Measurements from ENCODE around the gene VEZF1. TPM values are rescaled to one million over a fixed set of nuclear protein-coding genes. Genes with fewer than 3 reads are reported as not detected.

The VEZF1 gene
- total and polyA plus RNA-seq, 2 donors (not counting 3 experiments of a cell fraction or from before 2014, with no cell fraction given): 27.8 to 59.0 TPM

GRCh38 chr17:58001461-58002124 lies 13.5 kb upstream of the VEZF1 start:
- H3K4me2 ChIP-seq (ENCODE audit: insufficient read depth, low read length): no peak overlapping the region
- dilution Hi-C loops (cut with MboI; ENCODE audit: extremely low pct_ligation_motif_present, low sequenced_read_pairs) (no loop called here), intact Hi-C loops (cut with micrococcal nuclease) (no loop called here)
- H3K4me3 ChIP-seq (replicated peaks in 1 of 3; ENCODE audit: insufficient read depth in 1 of 3, low read depth in 1 of 3, low read length in 3 of 3): no peak overlapping the region
- peaks cover 6% of the 10 kb centered on the region for H4K20me1 ChIP-seq (replicated peaks; ENCODE audit: control insufficient read depth, extremely low read depth, insufficient read depth, low read length)
- FAIRE-seq (no peak), DNase-seq (ENCODE audit: low read depth, low spot score) (no peak)
- peaks cover 54% of the 10 kb centered on the region for H3K79me2 ChIP-seq (ENCODE audit: control insufficient read depth, insufficient read depth, low read length)
- no peaks in the 10 kb centered on the region for H3K9me1 ChIP-seq (replicated peaks; ENCODE audit: control insufficient read depth, extremely low read depth, insufficient read depth, low read length)
- peaks cover 17 to 37% of the 10 kb centered on the region in 2 experiments for H3K36me3 ChIP-seq (ENCODE audit: control insufficient read depth in 2 of 2, extremely low read depth in 1 of 2, insufficient read depth in 2 of 2, low read length in 2 of 2)
- no peak overlapping the region for H3K27ac ChIP-seq (ENCODE audit: insufficient read depth, low read depth, low read length)
- ChIA-PET CTCF (interaction anchor here (1.0 to 15.8 kb wide), 6 partner anchors 111 to 759 kb away, joined by 3 to 584 read pairs (median 4); partner anchors contain the start of gene MRPS23), POLR2A (interaction anchor here (1.0 kb wide), 1 partner anchor 12 kb away, joined by 3 read pairs; no protein-coding TSS in a partner anchor)
- H2AFZ ChIP-seq (ENCODE audit: low read depth, low read length): no peak overlapping the region
- H3K9me3 ChIP-seq (replicated peaks; ENCODE audit: control insufficient read depth, insufficient read depth, low read length): no peaks in the 10 kb centered on the region
- peaks cover 38% of the 10 kb centered on the region for H3K4me1 ChIP-seq (ENCODE audit: control insufficient read depth, extremely low read depth, insufficient read depth, low read length)
- TF ChIP-seq POLR2AphosphoS5 (IDR thresholded peaks at IDR 0.05; ENCODE audit: insufficient read depth, low read depth, low read length): peak; percentile 22
- no peak for TF ChIP-seq FOS (IDR thresholded peaks at IDR 0.05; ENCODE audit: borderline replicate concordance, insufficient read depth, low read length)
- no peak overlapping the region for H3K9ac ChIP-seq (replicated peaks; ENCODE audit: extremely low read depth, insufficient read depth, low read length)
- H3K27me3 ChIP-seq (ENCODE audit: control insufficient read depth in 2 of 2, insufficient read depth in 2 of 2, low read length in 2 of 2): no peaks in the 10 kb centered on the region
- BruUV-seq (replicated peaks): no TSS peak

GRCh38 chr17:57999496-58000017 lies 11.5 kb upstream of the VEZF1 start:
- no TSS peak for BruUV-seq (replicated peaks)
- H3K9me1 ChIP-seq (replicated peaks; ENCODE audit: control insufficient read depth, extremely low read depth, insufficient read depth, low read length): no peaks in the 10 kb centered on the region
- peaks cover 14 to 26% of the 10 kb centered on the region in 2 experiments for H3K36me3 ChIP-seq (ENCODE audit: control insufficient read depth in 2 of 2, extremely low read depth in 1 of 2, insufficient read depth in 2 of 2, low read length in 2 of 2)
- TF ChIP-seq POLR2A (IDR thresholded peaks at IDR 0.05; ENCODE audit: low read depth, low read length): peak; percentile 55
- TF ChIP-seq EZH2 (IDR thresholded peaks at IDR 0.05; ENCODE audit: borderline replicate concordance, low read depth, low read length, severe bottlenecking): no peak
- peak; percentile 54 to 55 for TF ChIP-seq CTCF (IDR thresholded peaks at IDR 0.05; ENCODE audit: extremely low read depth in 1 of 2, insufficient read depth in 1 of 2, low read depth in 1 of 2, low read length in 2 of 2)
- TF ChIP-seq POLR2AphosphoS5 (IDR thresholded peaks at IDR 0.05; ENCODE audit: insufficient read depth, low read depth, low read length): peak; percentile 18
- dilution Hi-C loops (cut with MboI; ENCODE audit: extremely low pct_ligation_motif_present, low sequenced_read_pairs) (loop anchor here (25.0 kb wide), 1 partner anchor 137 kb away; the partner anchor contains the start of gene MRPS23), intact Hi-C loops (cut with micrococcal nuclease) (loop anchor here (1.0 to 5.0 kb wide), 4 partner anchors 114 to 742 kb away; partner anchors contain the start of gene MSI2)
- H3K79me2 ChIP-seq (ENCODE audit: control insufficient read depth, insufficient read depth, low read length): peaks cover 34% of the 10 kb centered on the region
- peaks cover 3% of the 10 kb centered on the region for H4K20me1 ChIP-seq (replicated peaks; ENCODE audit: control insufficient read depth, extremely low read depth, insufficient read depth, low read length)
- no peak overlapping the region for H3K9ac ChIP-seq (replicated peaks; ENCODE audit: extremely low read depth, insufficient read depth, low read length)
- FAIRE-seq: peak; percentile 12
- ChIA-PET CTCF (interaction anchor here (0.6 to 15.8 kb wide), 52 partner anchors 8 to 870 kb away, joined by 3 to 584 read pairs (median 6); partner anchors contain the start of genes CUEDC1, DYNLL2, MRPS23 and VEZF1), POLR2A (interaction anchor here (1.1 to 1.4 kb wide), 3 partner anchors 84 to 141 kb away, joined by 3 to 8 read pairs (median 4); partner anchors contain the start of gene DYNLL2)
- H3K27ac ChIP-seq (ENCODE audit: insufficient read depth, low read depth, low read length): no peak overlapping the region
- H2AFZ ChIP-seq (ENCODE audit: low read depth, low read length): no peak overlapping the region
- peaks cover 26% of the 10 kb centered on the region for H3K4me1 ChIP-seq (ENCODE audit: control insufficient read depth, extremely low read depth, insufficient read depth, low read length)
- H3K4me2 ChIP-seq (ENCODE audit: insufficient read depth, low read length): no peak overlapping the region
- H3K9me3 ChIP-seq (replicated peaks; ENCODE audit: control insufficient read depth, insufficient read depth, low read length): no peaks in the 10 kb centered on the region
- H3K4me3 ChIP-seq (replicated peaks in 1 of 3; ENCODE audit: insufficient read depth in 1 of 3, low read depth in 1 of 3, low read length in 3 of 3): no peak overlapping the region
- H3K27me3 ChIP-seq (ENCODE audit: control insufficient read depth in 2 of 2, insufficient read depth in 2 of 2, low read length in 2 of 2): no peaks in the 10 kb centered on the region
- DNase-seq (ENCODE audit: low read depth, low spot score): peak; percentile 80

All from endothelial cell of umbilical vein (primary cell).